PFSK-1 (cell line): Measurements from ENCODE around the gene GTF2H1.

ENCODE experiments used
- POLR2AphosphoS5 ChIP-seq: IDR thresholded peaks from 2 replicates; pipeline ENCODE4 v1.6.1; 2012; ENCODE audit warnings: low read depth, mild to moderate bottlenecking, control low read depth, low read length, moderate library complexity
- REST ChIP-seq, 2 experiments: IDR thresholded peaks; 2 replicates each; pipeline versions ENCODE4 v1.6.1 to v1.8.0; 2011 to 2012; ENCODE audit warnings: low read depth in 2 of 2, low read length in 2 of 2, control low read depth in 1 of 2, inconsistent platforms in 1 of 2, mild to moderate bottlenecking in 1 of 2, moderate library complexity in 1 of 2; ENCODE audit not compliant: insufficient read depth in 1 of 2
- SIN3A ChIP-seq: IDR thresholded peaks from 2 replicates; pipeline ENCODE4 v1.6.1; 2012; ENCODE audit warnings: mild to moderate bottlenecking, low read length, moderate library complexity, borderline replicate concordance; ENCODE audit not compliant: insufficient read depth
- TAF1 ChIP-seq: IDR thresholded peaks from 2 replicates; pipeline ENCODE4 v1.6.1; 2012; ENCODE audit warnings: low read length, control low read depth, borderline replicate concordance; ENCODE audit not compliant: insufficient read depth

- TF ChIP-seq SIN3A (no peak), TAF1 (no peak), REST (IDR thresholded peaks at IDR 0.05; ENCODE audit: insufficient read depth in 1 of 2, low read depth in 2 of 2, low read length in 2 of 2) (no peak), POLR2AphosphoS5 (no peak)
Observed at GRCh38 chr11:18358646-18359045, 36.3 kb downstream of the GTF2H1 start.
